Measurements from ENCODE around the gene VMP1.

GRCh38 chr17:59785091-59785799 lies 77.8 kb downstream of the VMP1 start:
- no peak for TF ChIP-seq ZNF423 (tag by site-specific recombination; IDR thresholded peaks at IDR 0.05)
- no peak for TF ChIP-seq ZBTB8A (tag by site-specific recombination; IDR thresholded peaks at IDR 0.05)
- TF ChIP-seq ZNF585B (tag by site-specific recombination; IDR thresholded peaks at IDR 0.05), result no peak
- no peak for TF ChIP-seq ZNF133 (tag by site-specific recombination; IDR thresholded peaks at IDR 0.05)
- TF ChIP-seq ZNF513 (tag by site-specific recombination; IDR thresholded peaks at IDR 0.05), result no peak
- TF ChIP-seq ZNF155 (tag by site-specific recombination; IDR thresholded peaks at IDR 0.05), result no peak
- no peak for TF ChIP-seq CTCF (tag by site-specific recombination; IDR thresholded peaks at IDR 0.05)
- no peak for TF ChIP-seq KLF16 (tag by site-specific recombination; IDR thresholded peaks at IDR 0.05)
